SU-DHL-6 (cell line): Measurements from ENCODE around the gene NKX6-2.

ENCODE experiments used
- H2AFZ ChIP-seq: fragments of 200-600 bp; sonication (generic); 2 replicates; pipeline ENCODE4 v1.6.1; 2014; ENCODE audit warnings: low read depth, mild to moderate bottlenecking, moderate library complexity, mixed read lengths, antibody characterized with exemption, low read length; ENCODE audit not compliant: severe bottlenecking
- H3F3A ChIP-seq: fragments of 200-600 bp; shearing (Covaris generic); 2 replicates; pipeline ENCODE4 v1.6.0; 2016; ENCODE audit warnings: antibody characterized with exemption, mild to moderate bottlenecking; ENCODE audit not compliant: insufficient read depth
- H3K27ac ChIP-seq: fragments of 200-600 bp; sonication (generic); 2 replicates; pipeline ENCODE4 v1.5.1; 2016; ENCODE audit warnings: low read depth, mild to moderate bottlenecking, low read length, moderate library complexity, mixed read lengths
- H3K27me3 ChIP-seq: fragments of 200-600 bp; sonication (generic), shearing (Covaris generic); 2 replicates; pipeline ENCODE4 v1.6.0; 2014; ENCODE audit warnings: mild to moderate bottlenecking, low read length
- H3K36me3 ChIP-seq: fragments of 200-600 bp; sonication (generic); 2 replicates; pipeline ENCODE4 v1.6.1; 2014; ENCODE audit warnings: mild to moderate bottlenecking, low read length, mixed read lengths
- H3K4me2 ChIP-seq: fragments of 300-600, 200-600 bp; shearing (Covaris generic), sonication (generic); 2 replicates; pipeline ENCODE4 v1.6.0; 2014; ENCODE audit warnings: low read length, low read depth, mild to moderate bottlenecking; ENCODE audit not compliant: poor library complexity, severe bottlenecking
- H3K4me3 ChIP-seq: fragments of 200-600 bp; sonication (generic); 2 replicates; pipeline ENCODE4 v1.5.1; 2014; ENCODE audit warnings: antibody characterized with exemption, low read length, mild to moderate bottlenecking, mixed read lengths; ENCODE audit not compliant: insufficient read depth, poor library complexity, severe bottlenecking
- H3K79me2 ChIP-seq: fragments of 200-600 bp; sonication (generic); 2 replicates; pipeline ENCODE4 v1.6.1; 2014; ENCODE audit warnings: mild to moderate bottlenecking, low read length, moderate library complexity; ENCODE audit not compliant: insufficient read depth
- H3K9ac ChIP-seq: fragments of 200-600 bp; sonication (generic); 2 replicates; pipeline ENCODE4 v1.7.0; 2014; ENCODE audit warnings: mild to moderate bottlenecking, low read length
- H3K9me2 ChIP-seq: fragments of 200-600 bp; sonication (generic); replicated peaks from 2 replicates; pipeline ENCODE4 v1.6.1; 2014; ENCODE audit warnings: low read length; ENCODE audit not compliant: insufficient read depth
- H3K9me3 ChIP-seq: fragments of 200-600 bp; sonication (generic); 2 replicates; pipeline ENCODE4 v1.6.1; 2014; ENCODE audit warnings: low read length, mixed read lengths; ENCODE audit not compliant: insufficient read depth
- H4K20me1 ChIP-seq: fragments of 200-600 bp; sonication (generic); 2 replicates; pipeline ENCODE4 v1.6.1; 2014; ENCODE audit warnings: low read depth, mild to moderate bottlenecking, antibody characterized with exemption, low read length, moderate library complexity, mixed read lengths
- EZH2phosphoT487 ChIP-seq: fragments of 200-600 bp; sonication (generic), shearing (Covaris generic); conservative IDR thresholded peaks from 2 replicates; pipeline ENCODE4 v1.6.1; 2018; ENCODE audit warnings: mild to moderate bottlenecking, antibody characterized with exemption, low read length, moderate library complexity, mixed read lengths
- TF ChIP-seq, protein P1 (sequence below): fragments of 200-600 bp; sonication (generic); IDR thresholded peaks from one replicate; pipeline ENCODE4 v1.5.1; 2017; ENCODE audit warnings: antibody characterized with exemption, mild to moderate bottlenecking, low read length, moderate library complexity; ENCODE audit not compliant: insufficient read depth, poor library complexity, severe bottlenecking

Gene NKX6-2

DNA sequence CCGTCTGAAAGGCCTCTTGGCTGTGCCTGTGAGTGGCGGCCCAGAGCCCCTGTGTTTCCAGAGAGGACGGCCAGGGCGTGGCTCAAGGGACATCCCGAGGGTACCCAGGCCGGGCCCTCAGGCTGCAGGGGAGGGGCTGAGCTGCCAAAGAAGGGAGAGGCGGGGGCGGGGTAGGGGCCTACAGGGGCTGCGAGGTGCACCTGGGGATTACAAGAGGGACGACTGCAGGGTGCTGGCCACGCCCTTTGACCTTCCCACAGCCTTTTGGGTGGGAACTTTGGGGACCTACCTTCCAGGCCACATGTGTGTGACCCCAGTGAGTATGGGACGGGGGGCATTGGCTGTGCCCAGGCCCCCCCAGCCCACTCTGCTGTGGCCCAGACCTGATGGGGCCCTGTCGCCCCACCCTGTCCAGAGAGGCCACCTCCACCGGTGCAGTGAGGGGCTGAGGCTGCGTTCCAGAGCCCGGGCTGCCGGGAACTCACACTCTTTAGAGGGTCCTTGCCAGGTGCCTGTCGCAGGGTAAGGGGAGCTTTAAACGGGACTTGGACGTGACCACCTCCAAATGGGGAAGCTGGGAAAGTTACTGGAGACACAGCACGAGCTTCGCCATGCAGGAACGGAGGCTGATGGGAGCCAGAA is 19.0 kb upstream of the NKX6-2 start:
- no peaks in the 10 kb centered on the region for H3K79me2 ChIP-seq
- H3K9me3 ChIP-seq = no peaks in the 10 kb centered on the region
- H2AFZ ChIP-seq = no peak overlapping the region
- H3K9me2 ChIP-seq = no peaks in the 10 kb centered on the region
- no peaks in the 10 kb centered on the region for H3F3A ChIP-seq
- no peak for TF ChIP-seq EZH2phosphoT487
- TF ChIP-seq, protein P1, sequence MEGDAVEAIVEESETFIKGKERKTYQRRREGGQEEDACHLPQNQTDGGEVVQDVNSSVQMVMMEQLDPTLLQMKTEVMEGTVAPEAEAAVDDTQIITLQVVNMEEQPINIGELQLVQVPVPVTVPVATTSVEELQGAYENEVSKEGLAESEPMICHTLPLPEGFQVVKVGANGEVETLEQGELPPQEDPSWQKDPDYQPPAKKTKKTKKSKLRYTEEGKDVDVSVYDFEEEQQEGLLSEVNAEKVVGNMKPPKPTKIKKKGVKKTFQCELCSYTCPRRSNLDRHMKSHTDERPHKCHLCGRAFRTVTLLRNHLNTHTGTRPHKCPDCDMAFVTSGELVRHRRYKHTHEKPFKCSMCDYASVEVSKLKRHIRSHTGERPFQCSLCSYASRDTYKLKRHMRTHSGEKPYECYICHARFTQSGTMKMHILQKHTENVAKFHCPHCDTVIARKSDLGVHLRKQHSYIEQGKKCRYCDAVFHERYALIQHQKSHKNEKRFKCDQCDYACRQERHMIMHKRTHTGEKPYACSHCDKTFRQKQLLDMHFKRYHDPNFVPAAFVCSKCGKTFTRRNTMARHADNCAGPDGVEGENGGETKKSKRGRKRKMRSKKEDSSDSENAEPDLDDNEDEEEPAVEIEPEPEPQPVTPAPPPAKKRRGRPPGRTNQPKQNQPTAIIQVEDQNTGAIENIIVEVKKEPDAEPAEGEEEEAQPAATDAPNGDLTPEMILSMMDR = no peak
- H3K4me2 ChIP-seq = no peak overlapping the region
- H3K36me3 ChIP-seq = no peaks in the 10 kb centered on the region
- H3K9ac ChIP-seq = no peak overlapping the region
- no peak overlapping the region for H3K27ac ChIP-seq
- no peak overlapping the region for H3K4me3 ChIP-seq
- no peaks in the 10 kb centered on the region for H4K20me1 ChIP-seq
- H3K27me3 ChIP-seq = no peaks in the 10 kb centered on the region

DNA sequence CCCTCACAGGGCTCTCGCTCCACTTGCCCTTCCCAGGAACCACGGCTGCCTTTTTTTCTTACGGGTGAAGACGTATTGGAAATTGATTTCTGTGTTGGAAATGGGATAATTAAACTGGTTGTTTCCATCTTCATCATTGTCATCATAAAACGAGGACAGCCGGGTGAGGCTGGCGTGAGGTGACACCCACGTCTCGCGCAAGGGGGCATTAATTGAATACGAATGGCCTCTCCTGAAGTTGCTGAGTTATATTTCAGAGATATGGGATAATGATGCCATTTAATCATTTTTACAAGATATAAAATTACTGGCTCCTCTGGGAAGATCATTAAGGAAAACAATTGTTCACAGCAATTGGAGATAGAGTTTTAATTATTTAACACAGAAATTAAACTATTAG is 18.3 kb upstream of the NKX6-2 start:
- TF ChIP-seq, protein P1 = no peak
- no peak for TF ChIP-seq EZH2phosphoT487
- Histone ChIP-seq H3K4me2 (no peak overlapping the region), H3K9ac (no peak overlapping the region), H4K20me1 (no peaks in the 10 kb centered on the region), H3K27me3 (no peaks in the 10 kb centered on the region), H3K9me3 (no peaks in the 10 kb centered on the region), H3K9me2 (no peaks in the 10 kb centered on the region), H3F3A (no peaks in the 10 kb centered on the region), H3K79me2 (no peaks in the 10 kb centered on the region), H3K4me3 (no peak overlapping the region), H3K36me3 (no peaks in the 10 kb centered on the region), H2AFZ (no peak overlapping the region), H3K27ac (no peak overlapping the region)

DNA sequence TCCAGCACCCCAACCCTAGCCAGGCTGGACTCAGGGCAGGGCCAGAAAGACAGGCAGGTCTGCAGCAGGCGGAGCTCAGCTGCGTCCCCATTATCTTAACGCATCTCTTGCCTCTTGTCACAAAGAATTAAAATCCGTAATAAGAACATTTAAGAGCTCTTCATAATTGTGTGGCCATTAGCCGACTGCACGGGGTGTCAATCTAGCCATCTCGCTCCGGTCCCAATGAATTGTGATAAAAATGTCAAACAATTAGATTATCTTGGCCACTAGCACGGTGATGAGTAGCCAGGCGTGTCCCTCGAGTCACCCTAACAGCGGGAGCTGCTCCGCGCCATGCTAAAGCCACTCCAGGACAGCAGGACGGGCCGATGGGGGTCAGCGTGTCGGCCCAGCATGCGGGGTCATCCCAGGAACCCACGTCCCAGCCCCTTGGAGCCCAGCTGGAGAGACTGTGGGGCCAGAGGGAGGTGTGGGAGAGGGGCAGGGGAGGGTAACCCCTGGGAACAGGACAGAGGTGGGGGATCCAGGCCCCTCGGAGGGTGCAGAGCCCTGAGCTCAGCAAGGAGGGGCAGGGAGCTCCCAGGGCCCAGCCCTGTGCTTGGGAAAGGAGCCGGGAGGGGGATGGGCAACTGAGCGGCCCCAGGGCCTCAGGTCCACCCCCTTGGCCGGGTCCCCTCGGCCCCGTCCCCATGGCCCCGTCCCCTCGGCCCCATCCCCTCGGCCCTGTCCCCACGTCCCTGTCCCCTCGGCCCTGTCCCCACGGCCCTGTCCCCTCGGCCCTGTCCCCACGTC is 17.7 kb upstream of the NKX6-2 start:
- Histone ChIP-seq H3K36me3 (no peaks in the 10 kb centered on the region), H3K79me2 (no peaks in the 10 kb centered on the region), H3K27me3 (no peaks in the 10 kb centered on the region), H2AFZ (no peak overlapping the region), H4K20me1 (no peaks in the 10 kb centered on the region), H3K4me2 (no peak overlapping the region), H3F3A (no peaks in the 10 kb centered on the region), H3K27ac (no peak overlapping the region), H3K9me3 (no peaks in the 10 kb centered on the region), H3K9ac (no peak overlapping the region), H3K9me2 (no peaks in the 10 kb centered on the region), H3K4me3 (no peak overlapping the region)
- TF ChIP-seq, protein P1 = no peak
- TF ChIP-seq EZH2phosphoT487 = no peak
